GM18519 (cell line): ENCODE results near the gene TEKTIP1.
"Not testable (repeated sequence)": the region's sequence is repeated elsewhere in the genome, so short reads cannot be mapped to it uniquely, and the experiment has no call there.

Experiments used
- ATAC-seq: cut with Tn5 transposase; IDR thresholded peaks from one replicate; pipeline ENCODE4 v1.9.1; 2021; ENCODE audit warnings: mild to moderate bottlenecking, moderate library complexity; ENCODE audit not compliant: unreplicated experiment, low FRiP score

The TEKTIP1 gene

DNA sequence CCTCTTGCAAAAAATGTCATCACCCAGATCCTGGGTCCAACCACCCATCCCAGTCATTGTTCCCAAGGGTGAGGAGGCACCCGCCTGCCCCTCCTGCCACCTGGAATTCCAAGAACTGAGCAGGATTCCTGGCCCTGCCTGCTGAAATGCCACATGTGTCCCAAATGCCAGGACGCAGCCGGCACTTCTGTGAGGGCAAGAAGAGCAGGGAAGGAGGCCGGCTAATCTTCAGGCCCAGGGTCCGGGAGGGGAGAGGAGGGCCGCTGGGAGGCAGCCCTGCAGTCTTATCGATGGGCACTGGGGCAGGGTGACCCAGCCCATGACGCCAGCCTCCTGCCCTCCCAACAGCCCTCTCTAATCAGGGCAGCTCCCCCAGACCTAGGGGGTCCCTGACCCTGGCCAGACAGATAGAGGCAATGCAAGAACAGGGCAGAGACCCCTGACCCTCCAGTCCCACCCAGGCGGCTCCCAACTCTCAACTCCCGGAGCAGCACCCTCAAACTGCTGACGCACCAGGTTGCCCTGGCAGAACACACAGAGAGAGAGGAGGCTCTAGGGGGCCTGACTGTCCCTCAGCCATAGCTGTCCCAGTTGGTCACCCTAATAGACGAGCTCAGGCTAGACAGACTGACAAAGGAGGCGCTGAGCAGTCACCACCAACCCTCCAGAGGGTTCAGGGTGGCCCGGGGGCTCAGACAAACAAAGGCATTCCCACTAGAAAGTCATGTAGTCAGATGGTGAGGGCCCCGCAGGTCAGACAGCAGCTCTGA lies 16.9 kb downstream of the TEKTIP1 start:
- ATAC-seq: no peak

DNA sequence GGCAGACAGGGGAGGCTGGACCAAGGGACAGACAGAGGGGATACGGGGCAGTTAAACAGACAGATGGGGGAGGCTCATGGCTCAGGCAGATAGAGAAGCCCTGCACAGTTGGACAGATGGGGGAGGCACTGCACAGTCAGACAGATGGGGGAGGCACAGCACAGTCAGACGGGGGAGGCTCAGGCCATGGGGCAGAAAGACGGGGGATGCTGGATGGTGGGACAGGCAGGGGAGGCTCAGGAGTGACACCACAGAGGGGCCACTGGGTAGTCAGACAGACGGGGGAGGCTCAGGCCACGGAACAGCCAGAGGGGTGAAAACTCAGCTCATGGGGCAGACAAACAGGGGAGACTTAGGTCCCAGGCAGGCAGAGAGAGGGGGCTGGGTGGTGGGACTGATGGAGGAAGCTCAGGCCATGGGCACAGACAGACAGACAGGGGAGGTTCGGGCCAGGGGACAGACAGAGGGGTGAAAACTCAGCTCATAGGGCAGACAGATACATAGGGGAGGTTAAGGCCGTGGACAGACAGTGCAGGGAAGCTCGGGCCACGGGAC lies 17.5 kb downstream of the TEKTIP1 start:
- ATAC-seq: no peak

DNA sequence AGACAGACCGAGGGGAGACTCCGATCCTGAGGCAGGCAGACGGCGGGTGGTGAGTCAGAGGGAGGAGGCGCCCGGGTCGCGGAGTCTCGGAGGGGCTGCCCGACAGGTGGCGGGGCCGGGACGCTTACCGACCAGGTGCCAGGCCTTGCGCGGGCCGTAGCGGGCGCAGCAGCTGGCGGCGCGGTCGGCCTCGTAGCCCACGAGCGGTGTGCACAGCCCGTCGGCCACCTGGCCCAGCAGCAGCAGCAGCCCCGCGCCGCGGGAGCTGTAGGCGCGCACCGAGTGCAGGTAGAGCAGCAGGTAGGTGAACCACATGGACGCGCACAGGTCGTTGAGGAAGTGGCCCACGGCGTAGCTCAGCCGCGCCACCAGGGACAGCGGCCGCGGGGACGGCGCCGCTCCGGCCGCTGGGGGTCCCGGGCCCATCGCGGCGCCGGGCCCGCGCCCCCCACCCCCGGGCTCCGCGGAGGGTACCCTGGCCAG lies 18.0 kb downstream of the TEKTIP1 start:
- peak; percentile 25 for ATAC-seq

DNA sequence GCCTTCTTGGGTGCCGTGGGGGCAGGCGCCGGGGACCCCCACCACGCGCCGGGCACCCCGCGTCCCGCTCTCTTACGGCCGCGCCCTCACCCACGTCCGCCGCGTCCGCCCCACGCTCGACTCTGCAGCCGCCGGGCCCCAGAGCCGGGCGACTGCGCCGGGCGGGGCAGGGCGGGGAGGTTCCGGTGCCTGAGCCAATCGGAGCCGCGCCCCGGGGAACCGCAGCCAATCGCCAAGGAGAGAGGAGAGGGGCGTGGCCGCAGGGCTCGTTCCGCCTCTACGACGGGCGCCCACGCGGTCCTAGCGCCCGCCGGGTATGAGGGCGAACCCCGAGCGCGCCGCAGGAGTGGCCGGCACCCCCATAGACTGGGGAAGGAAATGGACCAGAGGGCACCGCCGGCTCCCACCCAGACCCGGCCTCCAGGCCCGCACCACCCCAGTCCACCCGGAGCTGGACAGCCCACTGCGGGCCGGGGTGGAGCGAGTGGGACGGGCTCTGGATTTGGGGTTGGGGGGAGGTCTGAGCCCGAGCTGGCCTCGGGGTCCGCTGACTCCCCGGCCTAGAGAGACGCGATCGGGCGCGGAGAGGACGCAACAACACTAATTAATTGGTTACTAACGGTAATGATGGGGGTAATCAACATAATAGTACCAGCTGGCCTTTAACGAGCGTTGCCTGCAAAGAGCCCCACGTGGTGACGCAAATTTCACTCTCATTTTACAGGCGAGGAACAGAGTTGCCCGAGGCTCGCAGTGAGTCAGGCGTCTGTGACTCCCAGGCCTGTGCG lies 18.7 kb downstream of the TEKTIP1 start, which contains the start of gene MFSD12:
TSS of gene MFSD12 (minus strand) at position 126 of the 788 bp plus-strand sequence. CDS start 183 bp downstream, outside the sequence.
- ATAC-seq: peak; percentile 62

DNA sequence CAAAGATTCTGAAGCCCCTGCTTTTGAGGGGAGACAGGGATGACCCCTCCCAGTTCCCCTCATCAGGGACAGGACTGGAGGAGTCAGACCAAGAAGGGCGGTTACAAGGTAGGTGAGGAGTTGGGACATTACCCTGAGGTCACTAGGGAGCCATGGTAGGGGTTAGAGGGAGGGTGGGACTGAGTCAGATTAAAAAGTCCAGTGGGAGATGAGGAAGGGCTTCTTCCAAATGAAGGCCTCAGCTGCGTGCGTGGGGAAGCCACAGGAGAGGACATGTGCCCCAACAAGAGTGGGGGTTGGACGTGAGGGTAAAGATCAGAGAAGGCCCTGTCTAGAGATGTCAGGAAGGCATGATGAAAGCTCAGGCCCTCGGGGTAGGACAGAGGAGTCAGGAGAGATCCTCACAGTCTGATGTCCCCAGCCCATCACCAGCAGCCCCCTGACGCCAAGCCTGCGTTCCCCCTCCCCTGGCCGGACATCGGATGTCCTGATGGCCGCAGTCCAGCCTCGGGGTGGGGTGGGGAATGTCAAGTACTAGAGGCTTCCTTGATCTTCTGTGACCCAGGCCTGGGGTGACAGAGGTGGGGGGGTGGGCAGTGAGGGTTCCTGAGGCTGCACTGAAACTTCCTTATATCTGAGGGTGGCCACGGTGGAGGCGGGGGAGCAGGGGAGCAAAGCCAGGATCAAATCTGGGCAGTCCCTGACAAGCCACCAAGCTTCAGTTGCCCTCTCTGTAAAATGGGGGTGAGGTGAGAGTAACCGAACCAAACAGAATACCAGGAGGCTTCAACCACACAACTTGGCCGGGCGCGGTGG lies 24.9 kb downstream of the TEKTIP1 start:
- ATAC-seq: no peak

DNA sequence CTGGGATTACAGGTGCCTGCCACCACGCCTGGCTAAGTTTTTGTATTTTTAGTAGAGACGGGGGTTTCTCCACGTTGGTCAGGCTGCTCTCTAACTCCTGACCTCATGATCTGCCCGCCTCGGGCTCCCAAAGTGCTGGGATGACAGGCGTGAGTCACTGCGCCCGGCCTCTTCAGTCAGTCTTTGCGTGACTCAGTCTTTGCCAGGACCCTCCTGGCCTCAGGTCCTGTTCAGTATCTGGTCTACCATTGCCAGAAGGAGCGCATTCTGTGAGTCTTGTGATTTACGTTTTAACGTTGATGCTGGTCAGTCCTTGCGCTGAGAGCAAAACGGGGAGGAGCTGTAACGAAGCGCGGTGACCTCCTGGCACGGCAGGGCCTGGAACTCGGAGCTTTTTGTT lies 26.2 kb downstream of the TEKTIP1 start:
- no peak for ATAC-seq

DNA sequence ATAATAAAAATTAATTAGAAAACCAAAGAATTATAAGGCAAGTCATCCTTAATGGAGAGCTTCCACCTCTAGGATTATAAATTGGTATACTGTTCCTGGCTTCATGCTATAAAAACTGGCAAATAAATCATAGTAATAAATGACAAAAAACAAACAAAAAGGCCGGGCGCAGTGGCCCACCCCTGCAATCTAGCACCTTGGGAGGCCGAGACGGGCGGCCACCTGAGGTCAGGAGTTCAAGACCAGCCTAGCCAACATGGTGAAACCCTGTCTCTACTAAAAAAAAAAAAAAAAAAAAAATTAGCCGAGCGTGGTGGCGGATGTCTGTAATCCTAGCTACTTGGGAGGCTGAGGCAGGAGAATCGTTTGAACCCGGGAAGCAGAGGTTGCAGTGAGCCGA lies 31.1 kb downstream of the TEKTIP1 start:
- not testable (repeated sequence) for ATAC-seq

DNA sequence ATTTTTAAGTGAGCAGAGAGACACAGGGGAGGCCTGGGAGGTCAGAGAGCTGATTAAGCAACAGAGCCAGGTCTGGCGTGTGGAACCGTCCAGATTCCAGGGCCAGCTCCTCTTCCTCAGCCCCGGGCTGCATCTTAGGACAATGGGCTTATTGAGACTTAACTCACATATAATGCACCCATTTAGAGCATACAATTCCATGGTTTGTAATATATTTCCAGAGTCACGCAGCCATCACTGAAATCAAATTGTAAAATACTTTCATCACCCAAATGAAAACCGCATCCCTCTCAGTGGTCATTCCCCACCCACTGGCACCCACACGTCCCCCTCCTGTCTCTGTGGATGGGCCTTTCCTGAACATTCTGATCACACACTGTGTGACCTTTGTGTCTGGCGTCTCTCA lies 31.6 kb downstream of the TEKTIP1 start:
- ATAC-seq: no peak

DNA sequence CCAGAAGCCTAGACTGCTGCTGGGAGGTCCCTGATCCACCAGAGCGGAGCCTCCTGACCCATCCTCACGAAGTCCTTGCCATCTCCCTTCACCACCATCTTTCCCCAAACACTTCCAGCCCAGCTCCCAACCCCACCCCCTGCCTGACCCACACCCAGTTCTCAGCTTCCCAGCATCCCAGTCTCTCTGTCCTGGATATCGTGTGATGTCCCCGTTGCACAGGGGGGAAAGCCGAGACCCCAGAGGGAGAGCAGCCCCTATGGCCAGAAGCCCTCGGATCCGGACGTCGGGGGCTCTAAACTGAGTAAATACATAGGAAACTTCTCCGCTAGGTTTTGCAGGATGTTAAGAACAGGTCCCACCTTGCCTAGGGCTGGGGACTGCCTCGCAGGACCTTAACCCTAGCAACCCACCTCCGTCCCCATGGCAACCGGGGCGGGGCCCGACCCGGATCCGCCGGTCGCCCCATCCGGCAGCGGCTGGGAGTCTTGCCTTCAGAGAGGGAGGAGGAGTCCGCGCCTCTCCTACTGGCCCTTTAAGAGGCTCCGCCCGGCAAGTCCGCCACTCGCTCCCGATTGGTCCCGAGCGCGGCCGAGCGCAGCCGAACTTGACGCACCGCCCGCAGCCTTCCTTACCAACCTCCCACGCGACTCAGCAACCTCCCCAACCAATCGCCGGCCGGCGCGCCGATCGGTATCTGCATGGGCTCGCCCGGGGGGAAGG lies 33.3 kb downstream of the TEKTIP1 start:
- ATAC-seq: peak; percentile 85

DNA sequence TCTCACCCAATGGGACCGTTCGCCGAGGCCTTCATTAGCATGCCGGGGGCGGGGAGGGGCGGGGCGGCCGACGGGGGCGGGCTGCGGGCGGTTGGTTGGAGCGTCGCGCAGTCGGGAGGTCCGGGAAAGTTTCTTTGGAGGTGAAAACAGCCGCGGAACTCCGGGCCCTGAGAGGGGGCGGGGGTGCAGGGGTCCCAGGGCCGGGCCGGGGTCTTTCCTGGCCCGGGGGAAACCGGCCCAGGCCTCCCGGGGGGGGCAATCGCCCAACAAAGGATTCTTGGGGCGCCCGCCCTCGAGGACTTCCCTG lies 33.8 kb downstream of the TEKTIP1 start, which contains the start of gene HMG20B:
TSS of gene HMG20B (plus strand) at position 90 of the 307 bp plus-strand sequence. CDS start 366 bp downstream, outside the sequence.
- ATAC-seq: no peak

DNA sequence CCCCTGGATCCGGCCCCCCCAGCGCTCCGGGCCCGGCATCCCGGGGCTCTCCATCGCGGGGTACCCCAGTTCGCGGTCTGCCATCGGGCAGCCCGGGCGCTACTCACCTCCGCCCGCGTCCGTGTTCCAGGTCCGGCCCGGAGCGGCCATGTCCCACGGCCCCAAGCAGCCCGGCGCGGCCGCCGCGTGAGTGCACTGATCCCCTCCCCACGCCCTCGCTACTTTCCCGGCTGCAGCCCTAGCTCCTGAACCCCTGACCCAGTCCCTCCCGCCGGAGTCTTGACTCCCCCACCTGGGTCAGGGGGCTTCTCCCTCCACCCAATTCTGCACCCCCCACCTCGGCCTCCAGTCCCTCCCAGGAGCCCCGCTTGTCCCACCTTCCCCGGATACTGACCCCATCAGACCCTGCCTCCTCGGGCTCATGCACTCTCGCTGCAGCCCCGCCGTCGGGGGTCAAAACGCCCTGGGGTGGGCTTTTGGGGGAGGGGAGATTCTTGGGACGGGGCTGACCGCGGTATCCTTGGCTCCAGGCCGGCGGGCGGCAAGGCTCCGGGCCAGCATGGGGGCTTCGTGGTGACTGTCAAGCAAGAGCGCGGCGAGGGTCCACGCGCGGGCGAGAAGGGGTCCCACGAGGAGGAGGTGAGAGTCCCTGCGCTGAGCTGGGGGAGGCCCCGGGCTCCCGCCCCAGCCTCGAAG lies 34.3 kb downstream of the TEKTIP1 start:
- no peak for ATAC-seq

DNA sequence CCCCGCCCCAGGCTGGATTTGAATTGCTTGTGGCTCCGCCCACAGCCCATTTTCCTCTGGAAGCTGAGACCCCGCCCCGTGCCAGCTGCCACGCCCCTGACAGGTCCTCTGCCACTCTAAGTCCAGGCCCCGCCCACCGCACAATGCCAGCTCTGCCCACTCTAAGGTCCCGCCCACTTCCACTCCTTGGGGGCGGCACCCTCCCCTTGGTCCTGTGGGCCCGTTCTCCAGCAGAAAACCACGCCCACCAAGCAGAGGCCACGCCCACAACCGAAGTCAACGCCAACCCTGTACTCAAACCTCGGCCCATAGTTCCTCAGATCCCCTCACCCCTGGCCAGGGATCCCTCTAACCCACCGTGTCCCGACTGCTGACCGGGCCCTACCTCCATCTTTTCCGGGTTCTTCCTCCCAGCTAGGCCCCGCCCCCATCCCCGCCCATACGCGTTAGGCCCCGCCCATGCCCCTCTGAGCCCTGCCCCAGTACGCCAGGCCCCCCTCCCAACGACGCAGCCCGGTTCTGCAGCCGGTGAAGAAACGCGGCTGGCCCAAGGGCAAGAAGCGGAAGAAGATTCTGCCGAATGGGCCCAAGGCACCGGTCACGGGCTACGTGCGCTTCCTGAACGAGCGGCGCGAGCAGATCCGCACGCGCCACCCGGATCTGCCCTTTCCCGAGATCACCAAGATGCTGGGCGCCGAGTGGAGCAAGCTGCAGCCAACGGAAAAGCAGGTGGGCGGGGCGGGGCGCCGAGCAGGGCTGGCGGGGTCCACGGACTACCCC lies 35.1 kb downstream of the TEKTIP1 start:
- ATAC-seq: no peak

DNA sequence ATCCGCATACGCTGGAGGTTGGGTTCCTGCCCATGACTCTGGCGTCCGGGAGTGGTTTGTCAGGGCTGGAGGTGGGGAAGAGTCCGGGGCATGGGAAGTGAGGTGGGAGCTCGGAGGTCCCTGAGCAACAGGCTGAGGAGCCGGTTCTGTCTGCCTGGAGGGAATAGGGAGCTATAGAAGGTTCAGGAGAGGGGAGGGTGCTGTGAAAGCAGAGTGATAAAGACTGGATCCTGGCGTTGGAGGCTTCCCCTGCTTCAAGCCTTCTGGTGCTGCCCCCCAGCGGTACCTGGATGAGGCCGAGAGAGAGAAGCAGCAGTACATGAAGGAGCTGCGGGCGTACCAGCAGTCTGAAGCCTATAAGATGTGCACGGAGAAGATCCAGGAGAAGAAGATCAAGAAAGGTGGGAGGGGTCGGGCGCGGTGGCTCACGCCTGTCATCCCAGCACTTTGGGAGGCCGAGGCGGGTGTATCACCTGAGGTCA lies 36.3 kb downstream of the TEKTIP1 start:
- no peak for ATAC-seq

DNA sequence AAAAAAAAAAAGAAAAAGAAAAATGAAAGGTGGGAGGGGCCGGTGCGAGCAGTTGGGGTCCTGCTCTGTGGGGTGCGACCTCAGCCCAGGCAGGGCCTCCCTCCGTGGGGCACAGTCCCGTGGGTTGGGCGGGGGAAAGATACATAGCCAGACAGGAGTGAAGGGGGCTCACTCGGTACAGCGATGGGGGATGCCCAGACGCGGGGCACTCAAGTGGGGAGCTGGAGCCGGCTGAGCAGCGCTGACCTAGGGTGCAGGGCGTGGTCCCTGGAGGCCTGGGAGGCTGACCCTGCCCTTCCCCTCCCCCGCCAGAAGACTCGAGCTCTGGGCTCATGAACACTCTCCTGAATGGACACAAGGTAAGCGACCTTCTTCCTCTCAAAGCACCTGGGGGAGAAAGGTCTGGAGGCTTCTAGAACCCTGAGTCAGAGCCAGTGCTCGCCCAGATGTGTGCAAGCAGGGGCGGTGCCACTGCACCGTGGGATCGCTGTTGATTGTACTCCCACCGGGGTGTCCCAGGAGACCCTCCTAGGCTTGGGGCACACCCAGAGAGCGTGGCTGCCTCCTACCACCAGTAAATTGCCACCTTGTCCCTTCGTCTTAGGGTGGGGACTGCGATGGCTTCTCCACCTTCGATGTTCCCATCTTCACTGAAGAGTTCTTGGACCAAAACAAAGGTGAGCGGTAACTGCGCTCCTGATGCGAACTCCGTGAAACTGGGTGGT lies 37.1 kb downstream of the TEKTIP1 start:
- no peak for ATAC-seq

DNA sequence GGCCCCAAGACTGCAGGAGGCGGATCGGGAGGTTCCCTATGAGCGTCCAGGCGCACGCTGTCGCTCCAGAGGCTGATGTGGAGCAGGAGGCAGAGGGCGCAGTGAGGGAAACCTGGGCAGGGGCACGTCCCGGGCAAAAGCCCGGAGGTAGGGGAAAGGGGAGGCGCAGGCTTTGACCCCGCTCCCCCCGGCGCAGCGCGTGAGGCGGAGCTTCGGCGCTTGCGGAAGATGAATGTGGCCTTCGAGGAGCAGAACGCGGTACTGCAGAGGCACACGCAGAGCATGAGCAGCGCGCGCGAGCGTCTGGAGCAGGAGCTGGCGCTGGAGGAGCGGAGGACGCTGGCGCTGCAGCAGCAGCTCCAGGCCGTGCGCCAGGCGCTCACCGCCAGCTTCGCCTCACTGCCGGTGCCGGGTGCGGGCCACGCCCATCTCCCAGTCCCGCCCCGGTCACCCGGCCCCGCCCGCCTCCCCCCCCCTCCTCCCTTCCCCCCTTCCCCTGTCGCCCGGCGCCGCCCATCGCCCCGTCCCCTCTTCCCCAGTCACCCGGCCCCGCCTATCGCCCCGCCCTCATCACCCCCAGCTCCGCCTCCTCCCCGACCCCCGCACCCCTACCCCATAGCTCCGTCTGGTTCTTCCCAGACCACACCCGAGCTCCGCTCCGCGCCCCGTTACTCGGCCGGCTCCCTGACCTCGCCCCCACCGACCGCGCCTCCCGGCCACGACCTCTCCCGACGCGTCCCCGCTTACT lies 37.9 kb downstream of the TEKTIP1 start:
- ATAC-seq: no peak

DNA sequence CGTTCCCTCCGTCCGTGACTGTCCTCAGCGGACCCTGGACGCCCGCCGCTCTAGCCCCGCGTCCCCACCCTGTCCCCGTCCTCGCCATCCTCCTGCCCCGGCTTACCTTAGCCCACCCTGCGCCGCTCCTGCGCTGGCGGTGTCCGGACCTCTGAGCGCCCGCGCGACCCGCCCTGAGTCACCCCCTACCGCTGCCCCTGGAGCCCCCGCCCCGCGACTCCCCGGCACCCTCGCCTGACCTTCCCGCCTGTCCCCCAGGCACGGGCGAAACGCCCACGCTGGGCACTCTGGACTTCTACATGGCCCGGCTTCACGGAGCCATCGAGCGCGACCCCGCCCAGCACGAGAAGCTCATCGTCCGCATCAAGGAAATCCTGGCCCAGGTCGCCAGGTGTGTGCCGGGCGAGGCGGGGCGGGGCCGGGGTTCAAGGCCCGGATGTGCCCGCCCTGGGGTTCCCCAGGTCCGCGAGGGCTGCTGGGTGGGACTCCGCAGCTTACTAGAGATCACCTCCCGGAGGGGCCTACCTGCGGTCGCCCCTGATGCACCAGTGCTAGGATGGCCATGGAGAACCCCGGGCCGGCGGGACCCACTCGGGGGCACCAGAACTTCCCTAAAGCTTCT lies 38.9 kb downstream of the TEKTIP1 start:
- no peak for ATAC-seq

DNA sequence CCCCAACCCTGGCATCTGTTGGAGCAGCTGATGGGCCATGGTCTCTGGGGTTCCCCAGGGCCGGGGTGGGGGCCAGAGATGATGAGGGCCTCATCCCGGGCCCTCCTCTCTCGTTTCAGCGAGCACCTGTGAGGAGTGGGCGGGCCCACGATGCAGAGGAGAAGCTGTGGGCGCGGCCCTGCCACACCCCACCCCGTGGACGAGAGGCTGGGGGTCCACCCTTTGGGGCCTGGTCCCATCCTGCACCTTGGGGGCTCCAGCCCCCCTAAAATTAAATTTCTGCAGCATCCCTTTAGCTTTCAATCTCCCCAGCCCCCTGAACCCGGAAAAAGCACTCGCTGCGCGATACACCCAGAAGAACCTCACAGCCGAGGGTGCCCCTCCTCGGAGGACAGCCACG lies 39.4 kb downstream of the TEKTIP1 start:
- no peak for ATAC-seq
